HepG2 (cell line): ENCODE data around the gene SOWAHA. TPM values are rescaled to one million over a fixed set of nuclear protein-coding genes. Genes with fewer than 3 reads are reported as not detected.

Source experiments
- CCDC6 ChIP-seq: sonication (generic); formaldehyde crosslinking; IDR thresholded peaks from 2 replicates; pipeline ENCODE4 v1.8.1; 2022; ENCODE audit warnings: mild to moderate bottlenecking, missing genetic modification reagents, moderate library complexity
- DMAP1 ChIP-seq: IDR thresholded peaks from 2 replicates; pipeline ENCODE4 v1.6.1; 2016
- ETV6 ChIP-seq: sonication (generic); formaldehyde crosslinking; conservative IDR thresholded peaks from 2 replicates; pipeline ENCODE4 v1.4.0; 2020; ENCODE audit warnings: missing genetic modification reagents
- NFIB ChIP-seq: sonication (generic); formaldehyde crosslinking; IDR thresholded peaks from 2 replicates; pipeline ENCODE4 v1.9.0; 2021; ENCODE audit warnings: missing genetic modification reagents, mild to moderate bottlenecking, borderline replicate concordance
- NFKB2 ChIP-seq: sonication (generic); formaldehyde crosslinking; IDR thresholded peaks from 2 replicates; pipeline ENCODE4 v1.4.0; 2020; ENCODE audit warnings: missing genetic modification reagents, borderline replicate concordance
- PRMT3 ChIP-seq: sonication (generic); formaldehyde crosslinking; IDR thresholded peaks from 2 replicates; pipeline ENCODE4 v1.8.1; 2022; ENCODE audit warnings: low read depth, mild to moderate bottlenecking, moderate library complexity, missing genetic modification reagents, borderline replicate concordance
- PRPF4 ChIP-seq: fragments of 200-400 bp; formaldehyde crosslinking; IDR thresholded peaks from 2 replicates; pipeline ENCODE4 v1.6.1; 2016; ENCODE audit warnings: low read length, low read depth; ENCODE audit not compliant: poor library complexity, severe bottlenecking
- REPIN1 ChIP-seq: sonication (generic); formaldehyde crosslinking; IDR thresholded peaks from 2 replicates; pipeline ENCODE4 v1.8.0; 2022; ENCODE audit warnings: missing genetic modification reagents, low read depth, mild to moderate bottlenecking, borderline replicate concordance
- RORA ChIP-seq: sonication (generic); formaldehyde crosslinking; IDR thresholded peaks from 2 replicates; pipeline ENCODE4 v1.5.0; 2020; ENCODE audit warnings: mild to moderate bottlenecking, missing genetic modification reagents, moderate library complexity
- THAP11 ChIP-seq: IDR thresholded peaks from 2 replicates; pipeline ENCODE4 v1.6.1; 2016; ENCODE audit warnings: missing biosample characterization, missing genetic modification reagents
- YY1 ChIP-seq: IDR thresholded peaks from 2 replicates; pipeline ENCODE4 v1.6.1; 2011; ENCODE audit warnings: low read length, low read depth, moderate library complexity, mild to moderate bottlenecking; ENCODE audit not compliant: insufficient read depth, insufficient replicate concordance
- ZBTB8A ChIP-seq: sonication (generic); formaldehyde crosslinking; IDR thresholded peaks from 2 replicates; pipeline ENCODE4 v1.4.0; 2020; ENCODE audit warnings: mild to moderate bottlenecking, low read depth, missing genetic modification reagents, borderline replicate concordance
- ZFP1 ChIP-seq: IDR thresholded peaks from 2 replicates; pipeline ENCODE4 v1.6.1; 2016
- ZNF354B ChIP-seq: sonication (generic); formaldehyde crosslinking; IDR thresholded peaks from 2 replicates; pipeline ENCODE4 v1.8.0; 2022; ENCODE audit warnings: mild to moderate bottlenecking, missing genetic modification reagents
- ZNF547 ChIP-seq: sonication (generic); formaldehyde crosslinking; IDR thresholded peaks from 2 replicates; pipeline ENCODE4 v1.5.1; 2020; ENCODE audit warnings: mild to moderate bottlenecking, missing genetic modification reagents
- ZNF670 ChIP-seq: sonication (generic); formaldehyde crosslinking; IDR thresholded peaks from 2 replicates; pipeline ENCODE4 v1.8.0; 2022; ENCODE audit warnings: mild to moderate bottlenecking, missing genetic modification reagents, borderline replicate concordance
- ZNF7 ChIP-seq: IDR thresholded peaks from 2 replicates; pipeline ENCODE4 v1.6.1; 2016; ENCODE audit warnings: missing biosample characterization, missing genetic modification reagents
- polyA plus RNA-seq, 8 experiments: library from polyadenylated mRNA; depleted of rRNA in 3 of 8; stranded (reverse) in 7 of 8; unstranded in 1 of 8; fragments of >200 nt; fragmentation: Illumina TruSeq in 4 of 8; extraction: Trizol in 4 of 8; gene quantifications; 2 replicates each; pipeline versions ENCODE4 v1.2.1 to v1.2.3, GENCODE V29; 2011 to 2016; ENCODE audit warnings: low read depth in 4 of 8, missing spikeins in 1 of 8, mixed read lengths in 1 of 8; ENCODE audit not compliant: insufficient read depth in 1 of 8
- total RNA-seq, 5 experiments: library from RNA; depleted of rRNA; stranded (reverse); fragments of >200 nt; fragmentation: Illumina TruSeq; extraction: Trizol; gene quantifications; 2 replicates each; pipeline ENCODE4 v1.2.3, GENCODE V29; 2016; ENCODE audit warnings: low read depth in 1 of 5
- TF ChIP-seq, protein P1 (sequence below): IDR thresholded peaks from 2 replicates; pipeline ENCODE4 v1.6.1; 2018; ENCODE audit warnings: missing genetic modification reagents, mild to moderate bottlenecking, missing compliant biosample characterization
- TF ChIP-seq, protein P2 (sequence below): sonication (generic); formaldehyde crosslinking; IDR thresholded peaks from 2 replicates; pipeline ENCODE4 v1.5.0; 2020; ENCODE audit warnings: missing genetic modification reagents
- TF ChIP-seq, protein P3 (sequence below): sonication (generic); formaldehyde crosslinking; IDR thresholded peaks from 2 replicates; pipeline ENCODE4 v1.5.0; 2020; ENCODE audit warnings: missing genetic modification reagents
- TF ChIP-seq, protein P4 (sequence below): sonication (generic); formaldehyde crosslinking; IDR thresholded peaks from 2 replicates; pipeline ENCODE4 v1.4.0; 2020; ENCODE audit warnings: mild to moderate bottlenecking, low read depth, missing genetic modification reagents
- TF ChIP-seq, protein P5 (sequence below): sonication (generic); formaldehyde crosslinking; IDR thresholded peaks from 2 replicates; pipeline ENCODE4 v1.5.0; 2020; ENCODE audit warnings: missing genetic modification reagents

The SOWAHA gene
- total and polyA plus RNA-seq, 2 of the 13 experiments (the other 11 are each of a cell fraction or from before 2014, with no cell fraction given), result 0.95 to 1.9 TPM

DNA sequence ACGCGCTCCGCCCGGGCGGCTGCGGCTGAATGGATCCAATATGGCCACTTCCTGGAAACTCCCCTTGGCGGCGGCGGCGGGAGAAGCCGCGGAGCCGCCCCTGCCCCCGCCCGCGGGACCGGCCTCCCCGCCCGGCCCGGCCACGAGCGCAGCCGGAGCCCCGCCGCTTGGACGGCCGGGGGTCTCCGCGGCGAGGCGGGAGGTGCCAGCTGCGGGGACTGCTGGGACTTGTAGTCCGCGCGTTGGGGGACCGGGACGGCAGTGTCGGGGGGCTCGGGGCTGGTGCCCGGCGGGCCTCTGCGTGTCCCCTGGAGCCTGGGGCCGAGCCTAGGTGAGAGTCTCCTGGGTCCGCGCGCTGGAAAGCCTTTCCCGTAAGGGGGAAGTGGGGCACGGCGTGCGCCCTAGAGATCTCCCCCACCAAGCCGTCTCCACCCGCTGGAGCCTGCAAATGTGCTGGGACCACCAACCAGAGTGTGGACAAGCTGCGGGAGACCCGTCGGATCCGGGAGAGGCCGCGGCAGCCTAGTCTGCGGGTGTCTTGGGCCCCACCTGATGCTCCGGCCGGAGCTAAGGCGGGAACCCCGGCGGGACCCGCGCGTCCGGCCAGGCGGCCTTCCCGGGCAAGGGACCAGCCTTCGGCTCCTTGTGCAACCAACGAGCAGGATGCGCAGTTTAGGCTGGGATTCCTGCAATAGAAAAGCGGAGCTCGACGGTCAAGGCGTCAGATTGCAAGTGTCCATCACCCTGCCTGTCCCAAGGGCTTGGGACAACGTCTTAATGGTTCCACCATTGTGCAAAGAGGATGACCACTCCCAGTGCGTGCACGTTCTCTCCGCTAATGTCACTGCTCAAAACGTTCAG lies 35.7 kb upstream of the SOWAHA start, which contains the start of gene SEPTIN8 (continued):
- TF ChIP-seq PRMT3 (CRISPR knock-in tag) (no peak), ETV6 (peak; percentile 53; the same call in 1 of the 2 replicates), RORA (CRISPR knock-in tag) (no peak), NFKB2 (CRISPR knock-in tag) (no peak; the same call in 1 of the 2 replicates), ZFP1 (no peak), ZBTB8A (CRISPR knock-in tag) (no peak), NFIB (CRISPR knock-in tag) (no peak), ZNF670 (no peak), CCDC6 (CRISPR knock-in tag) (no peak), DMAP1 (CRISPR knock-in tag) (no peak; the same call in 1 of the 2 replicates), PRPF4 (no peak), ZNF354B (CRISPR knock-in tag) (no peak), THAP11 (CRISPR knock-in tag) (peak; percentile 96), YY1 (peak; percentile 88), ZNF7 (CRISPR knock-in tag) (no peak), REPIN1 (peak; percentile 17; the same call in 1 of the 2 replicates), ZNF547 (CRISPR knock-in tag) (no peak)
- TF ChIP-seq, protein P1, sequence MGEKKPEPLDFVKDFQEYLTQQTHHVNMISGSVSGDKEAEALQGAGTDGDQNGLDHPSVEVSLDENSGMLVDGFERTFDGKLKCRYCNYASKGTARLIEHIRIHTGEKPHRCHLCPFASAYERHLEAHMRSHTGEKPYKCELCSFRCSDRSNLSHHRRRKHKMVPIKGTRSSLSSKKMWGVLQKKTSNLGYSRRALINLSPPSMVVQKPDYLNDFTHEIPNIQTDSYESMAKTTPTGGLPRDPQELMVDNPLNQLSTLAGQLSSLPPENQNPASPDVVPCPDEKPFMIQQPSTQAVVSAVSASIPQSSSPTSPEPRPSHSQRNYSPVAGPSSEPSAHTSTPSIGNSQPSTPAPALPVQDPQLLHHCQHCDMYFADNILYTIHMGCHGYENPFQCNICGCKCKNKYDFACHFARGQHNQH (CRISPR knock-in tag), result no peak
- TF ChIP-seq, protein P2, sequence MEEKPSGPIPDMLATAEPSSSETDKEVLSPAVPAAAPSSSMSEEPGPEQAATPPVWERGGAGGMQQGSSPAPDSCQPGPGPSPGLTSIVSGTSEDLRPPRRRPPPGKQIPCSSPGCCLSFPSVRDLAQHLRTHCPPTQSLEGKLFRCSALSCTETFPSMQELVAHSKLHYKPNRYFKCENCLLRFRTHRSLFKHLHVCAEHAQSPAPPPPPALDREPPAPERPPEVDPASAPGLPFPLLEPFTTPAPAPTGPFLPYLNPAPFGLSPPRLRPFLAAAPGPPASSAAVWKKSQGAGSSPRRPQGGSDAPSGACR (CRISPR knock-in tag), result no peak
- TF ChIP-seq, protein P3, sequence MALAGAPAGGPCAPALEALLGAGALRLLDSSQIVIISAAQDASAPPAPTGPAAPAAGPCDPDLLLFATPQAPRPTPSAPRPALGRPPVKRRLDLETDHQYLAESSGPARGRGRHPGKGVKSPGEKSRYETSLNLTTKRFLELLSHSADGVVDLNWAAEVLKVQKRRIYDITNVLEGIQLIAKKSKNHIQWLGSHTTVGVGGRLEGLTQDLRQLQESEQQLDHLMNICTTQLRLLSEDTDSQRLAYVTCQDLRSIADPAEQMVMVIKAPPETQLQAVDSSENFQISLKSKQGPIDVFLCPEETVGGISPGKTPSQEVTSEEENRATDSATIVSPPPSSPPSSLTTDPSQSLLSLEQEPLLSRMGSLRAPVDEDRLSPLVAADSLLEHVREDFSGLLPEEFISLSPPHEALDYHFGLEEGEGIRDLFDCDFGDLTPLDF (CRISPR knock-in tag), result 0 out of 2 replicates have a peak, but pooled peaks have one; percentile 35
- TF ChIP-seq, protein P4, sequence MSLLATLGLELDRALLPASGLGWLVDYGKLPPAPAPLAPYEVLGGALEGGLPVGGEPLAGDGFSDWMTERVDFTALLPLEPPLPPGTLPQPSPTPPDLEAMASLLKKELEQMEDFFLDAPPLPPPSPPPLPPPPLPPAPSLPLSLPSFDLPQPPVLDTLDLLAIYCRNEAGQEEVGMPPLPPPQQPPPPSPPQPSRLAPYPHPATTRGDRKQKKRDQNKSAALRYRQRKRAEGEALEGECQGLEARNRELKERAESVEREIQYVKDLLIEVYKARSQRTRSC, result no peak
- TF ChIP-seq, protein P5, sequence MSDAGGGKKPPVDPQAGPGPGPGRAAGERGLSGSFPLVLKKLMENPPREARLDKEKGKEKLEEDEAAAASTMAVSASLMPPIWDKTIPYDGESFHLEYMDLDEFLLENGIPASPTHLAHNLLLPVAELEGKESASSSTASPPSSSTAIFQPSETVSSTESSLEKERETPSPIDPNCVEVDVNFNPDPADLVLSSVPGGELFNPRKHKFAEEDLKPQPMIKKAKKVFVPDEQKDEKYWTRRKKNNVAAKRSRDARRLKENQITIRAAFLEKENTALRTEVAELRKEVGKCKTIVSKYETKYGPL (CRISPR knock-in tag), result peak; percentile 43; the same call in 1 of the 2 replicates
